Measurements from ENCODE around the gene GPN1. TPM values are rescaled to one million over a fixed set of nuclear protein-coding genes. Genes with fewer than 3 reads are reported as not detected.

Gene GPN1
- total RNA-seq, 3 donors from 2014 or later = 24.2 to 30.3 (median 25.6) TPM

DNA sequence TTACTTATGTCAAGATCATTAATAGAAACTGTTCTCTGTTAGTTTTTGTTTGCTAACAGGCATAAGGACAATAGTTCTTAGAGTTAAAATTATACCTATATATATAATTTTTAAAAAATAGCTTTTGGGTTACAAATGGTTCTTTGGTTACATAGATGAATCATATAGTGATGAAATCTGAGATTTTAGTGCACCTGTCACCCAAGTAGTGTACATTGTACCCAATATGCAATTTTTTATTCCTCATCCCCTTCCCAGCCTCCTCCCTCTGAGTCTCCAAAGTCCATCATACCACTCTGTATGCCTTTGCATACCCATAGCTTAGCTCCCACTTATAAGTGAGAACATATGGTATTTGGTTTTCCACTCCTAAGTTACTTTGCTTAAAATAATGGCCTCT, 61.2 kb downstream of the GPN1 start:
- TF ChIP-seq POLR2AphosphoS5 (IDR thresholded peaks at IDR 0.05) (no peak), POLR2A (IDR thresholded peaks at IDR 0.05) (no peak)
- TF ChIP-seq, protein P1, sequence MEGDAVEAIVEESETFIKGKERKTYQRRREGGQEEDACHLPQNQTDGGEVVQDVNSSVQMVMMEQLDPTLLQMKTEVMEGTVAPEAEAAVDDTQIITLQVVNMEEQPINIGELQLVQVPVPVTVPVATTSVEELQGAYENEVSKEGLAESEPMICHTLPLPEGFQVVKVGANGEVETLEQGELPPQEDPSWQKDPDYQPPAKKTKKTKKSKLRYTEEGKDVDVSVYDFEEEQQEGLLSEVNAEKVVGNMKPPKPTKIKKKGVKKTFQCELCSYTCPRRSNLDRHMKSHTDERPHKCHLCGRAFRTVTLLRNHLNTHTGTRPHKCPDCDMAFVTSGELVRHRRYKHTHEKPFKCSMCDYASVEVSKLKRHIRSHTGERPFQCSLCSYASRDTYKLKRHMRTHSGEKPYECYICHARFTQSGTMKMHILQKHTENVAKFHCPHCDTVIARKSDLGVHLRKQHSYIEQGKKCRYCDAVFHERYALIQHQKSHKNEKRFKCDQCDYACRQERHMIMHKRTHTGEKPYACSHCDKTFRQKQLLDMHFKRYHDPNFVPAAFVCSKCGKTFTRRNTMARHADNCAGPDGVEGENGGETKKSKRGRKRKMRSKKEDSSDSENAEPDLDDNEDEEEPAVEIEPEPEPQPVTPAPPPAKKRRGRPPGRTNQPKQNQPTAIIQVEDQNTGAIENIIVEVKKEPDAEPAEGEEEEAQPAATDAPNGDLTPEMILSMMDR (IDR thresholded peaks at IDR 0.05) = no peak
- no peak for DNase-seq (ENCODE audit: low spot score in 2 of 2)
- Histone ChIP-seq H3K4me1 (no peaks in the 10 kb centered on the region), H3K27me3 (no peaks in the 10 kb centered on the region), H3K4me3 (no peak overlapping the region), H3K27ac (no peak overlapping the region), H3K36me3 (no peaks in the 10 kb centered on the region), H3K9me3 (no peaks in the 10 kb centered on the region)
- intact Hi-C loops (cut with DNase I; ENCODE audit: low total_unique reads) = no loop called here

DNA sequence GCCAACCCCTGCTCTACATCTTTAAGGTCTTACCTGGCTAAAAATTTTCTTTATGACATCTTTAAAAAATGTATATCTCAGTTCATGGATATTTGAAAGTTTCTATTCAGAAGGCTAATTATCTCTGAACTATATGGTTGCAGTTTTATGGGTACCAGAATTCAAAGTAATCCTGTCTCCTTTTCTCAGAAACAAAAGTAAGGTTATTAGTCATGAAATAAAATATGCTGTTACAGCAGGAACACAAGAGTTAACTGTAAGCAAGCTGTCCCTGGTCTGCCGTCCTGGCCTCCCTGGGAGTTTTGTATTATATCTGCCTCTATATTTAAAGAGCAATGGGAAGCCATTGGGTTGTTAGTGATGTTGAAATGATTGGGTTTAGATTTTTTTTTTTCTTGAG, 68.8 kb downstream of the GPN1 start:
- intact Hi-C loops (cut with DNase I; ENCODE audit: low total_unique reads) = no loop called here
- Histone ChIP-seq H3K36me3 (no peaks in the 10 kb centered on the region), H3K9me3 (no peaks in the 10 kb centered on the region), H3K27ac (no peak overlapping the region), H3K27me3 (no peaks in the 10 kb centered on the region), H3K4me3 (no peak overlapping the region), H3K4me1 (no peaks in the 10 kb centered on the region)
- TF ChIP-seq, protein P1 (IDR thresholded peaks at IDR 0.05) = no peak
- TF ChIP-seq POLR2AphosphoS5 (IDR thresholded peaks at IDR 0.05) = no peak
- TF ChIP-seq POLR2A (IDR thresholded peaks at IDR 0.05) = no peak
- no peak for DNase-seq (ENCODE audit: low spot score in 2 of 2)

Other genes with a start within 250 kb of the GPN1 start
- 10 to 100 TPM in 2 of 3 donors, 1 to 10 TPM in 1; 5.9 to 22.5 (median 15.7) TPM for gene ZNF513, start 248.3 kb upstream of the GPN1 start, total RNA-seq
- gene PPM1G, start 219.5 kb upstream of the GPN1 start, total RNA-seq = 10 to 100 TPM; 46.2 to 59.0 (median 54.4) TPM
- gene NRBP1, start 200.4 kb upstream of the GPN1 start, total RNA-seq = 10 to 100 TPM; 70.5 to 87.5 (median 80.3) TPM
- gene KRTCAP3, start 186.7 kb upstream of the GPN1 start, total RNA-seq = 10 to 100 TPM in 2 of 3 donors, 1 to 10 TPM in 1; 3.8 to 31.2 (median 14.7) TPM
- 10 to 100 TPM; 28.2 to 51.5 (median 32.1) TPM for gene IFT172, start 139.3 kb upstream of the GPN1 start, total RNA-seq
- 10 to 100 TPM; 12.4 to 57.7 (median 57.3) TPM for gene FNDC4, start 133.8 kb upstream of the GPN1 start, total RNA-seq
- 1 to 10 TPM in 2 of 3 donors, not detected in 1; 1.8 to 3.9 TPM for gene GCKR, start 132.2 kb upstream of the GPN1 start, total RNA-seq
- 10 to 100 TPM; 28.8 to 42.7 (median 39.7) TPM for gene ZNF512, start 46.0 kb upstream of the GPN1 start, total RNA-seq
- gene CCDC121, start within 50 bp of the GPN1 start, total RNA-seq = 1 to 10 TPM; 4.9 to 8.9 (median 5.1) TPM
- gene SUPT7L, start 34.6 kb downstream of the GPN1 start, total RNA-seq = 10 to 100 TPM; 21.4 to 34.2 (median 25.9) TPM
- 10 to 100 TPM; 23.3 to 27.1 (median 24.3) TPM for gene SLC4A1AP, start 34.8 kb downstream of the GPN1 start, total RNA-seq
- 10 to 100 TPM; 88.2 to 93.3 (median 89.7) TPM for gene MRPL33, start 142.7 kb downstream of the GPN1 start, total RNA-seq